Measurements from ENCODE around the gene PYROXD2.

The PYROXD2 gene

GRCh38 chr10:98433881-98434732 lies 19.1 kb upstream of the PYROXD2 start:
- no peak for DNase-seq (ENCODE audit: low read depth, low spot score)
- peaks cover 3% of the 10 kb centered on the region for H3K36me3 ChIP-seq (ENCODE audit: control insufficient read depth, insufficient read depth, low read length)
- no peaks in the 10 kb centered on the region for H3K9me3 ChIP-seq (ENCODE audit: control insufficient read depth, insufficient read depth, low read length)
- H3K4me1 ChIP-seq (ENCODE audit: control insufficient read depth, insufficient read depth, low read length) = no peaks in the 10 kb centered on the region
- H3K27ac ChIP-seq (ENCODE audit: low read length) = no peak overlapping the region
- no CpG with 5 or more reads among the region's 21 CpGs for WGBS (ENCODE audit: insufficient coverage, insufficient read length)
- no peak overlapping the region for H3K4me3 ChIP-seq (ENCODE audit: low read length)
- H3K27me3 ChIP-seq (ENCODE audit: control insufficient read depth, insufficient read depth, low read length) = no peaks in the 10 kb centered on the region

GRCh38 chr10:98433371-98433770 lies 18.4 kb upstream of the PYROXD2 start:
- no peak overlapping the region for H3K27ac ChIP-seq (ENCODE audit: low read length)
- DNase-seq (ENCODE audit: low read depth, low spot score) = no peak
- H3K4me1 ChIP-seq (ENCODE audit: control insufficient read depth, insufficient read depth, low read length) = no peaks in the 10 kb centered on the region
- no peaks in the 10 kb centered on the region for H3K27me3 ChIP-seq (ENCODE audit: control insufficient read depth, insufficient read depth, low read length)
- no peak overlapping the region for H3K4me3 ChIP-seq (ENCODE audit: low read length)
- WGBS (ENCODE audit: insufficient coverage, insufficient read length) = no CpG with 5 or more reads among the region's 1 CpG
- peaks cover 3% of the 10 kb centered on the region for H3K36me3 ChIP-seq (ENCODE audit: control insufficient read depth, insufficient read depth, low read length)
- no peaks in the 10 kb centered on the region for H3K9me3 ChIP-seq (ENCODE audit: control insufficient read depth, insufficient read depth, low read length)

- Histone ChIP-seq H3K4me3 (ENCODE audit: low read length) (no peak overlapping the region), H3K36me3 (ENCODE audit: control insufficient read depth, insufficient read depth, low read length) (peaks cover 3% of the 10 kb centered on the region), H3K9me3 (ENCODE audit: control insufficient read depth, insufficient read depth, low read length) (no peaks in the 10 kb centered on the region), H3K4me1 (ENCODE audit: control insufficient read depth, insufficient read depth, low read length) (no peaks in the 10 kb centered on the region), H3K27me3 (ENCODE audit: control insufficient read depth, insufficient read depth, low read length) (no peaks in the 10 kb centered on the region), H3K27ac (ENCODE audit: low read length) (no peak overlapping the region)
- DNase-seq (ENCODE audit: low read depth, low spot score) = no peak
- WGBS (ENCODE audit: insufficient coverage, insufficient read length) = no CpG with 5 or more reads among the region's 1 CpG
These were observed 17.3 kb upstream of the PYROXD2 start for GRCh38 chr10:98432330-98432729.

- no peaks in the 10 kb centered on the region for H3K9me3 ChIP-seq (ENCODE audit: control insufficient read depth, insufficient read depth, low read length)
- no peak overlapping the region for H3K27ac ChIP-seq (ENCODE audit: low read length)
- no peaks in the 10 kb centered on the region for H3K4me1 ChIP-seq (ENCODE audit: control insufficient read depth, insufficient read depth, low read length)
- no peak for DNase-seq (ENCODE audit: low read depth, low spot score)
- no CpG with 5 or more reads among the region's 8 CpGs for WGBS (ENCODE audit: insufficient coverage, insufficient read length)
- no peak overlapping the region for H3K4me3 ChIP-seq (ENCODE audit: low read length)
- H3K36me3 ChIP-seq (ENCODE audit: control insufficient read depth, insufficient read depth, low read length) = peaks cover 3% of the 10 kb centered on the region
- H3K27me3 ChIP-seq (ENCODE audit: control insufficient read depth, insufficient read depth, low read length) = no peaks in the 10 kb centered on the region
These were observed 16.0 kb upstream of the PYROXD2 start for GRCh38 chr10:98431016-98431415.

GRCh38 chr10:98430427-98430826 lies 15.4 kb upstream of the PYROXD2 start:
- Histone ChIP-seq H3K9me3 (ENCODE audit: control insufficient read depth, insufficient read depth, low read length) (no peaks in the 10 kb centered on the region), H3K36me3 (ENCODE audit: control insufficient read depth, insufficient read depth, low read length) (peaks cover 3% of the 10 kb centered on the region), H3K27me3 (ENCODE audit: control insufficient read depth, insufficient read depth, low read length) (no peaks in the 10 kb centered on the region), H3K4me3 (ENCODE audit: low read length) (no peak overlapping the region), H3K4me1 (ENCODE audit: control insufficient read depth, insufficient read depth, low read length) (no peaks in the 10 kb centered on the region), H3K27ac (ENCODE audit: low read length) (no peak overlapping the region)
- DNase-seq (ENCODE audit: low read depth, low spot score) = no peak
- no CpG with 5 or more reads among the region's 8 CpGs for WGBS (ENCODE audit: insufficient coverage, insufficient read length)

- no CpG with 5 or more reads among the region's 22 CpGs for WGBS (ENCODE audit: insufficient coverage, insufficient read length)
- DNase-seq (ENCODE audit: low read depth, low spot score) = no peak
- Histone ChIP-seq H3K36me3 (ENCODE audit: control insufficient read depth, insufficient read depth, low read length) (peaks cover 3% of the 10 kb centered on the region), H3K27ac (ENCODE audit: low read length) (no peak overlapping the region), H3K4me1 (ENCODE audit: control insufficient read depth, insufficient read depth, low read length) (no peaks in the 10 kb centered on the region), H3K4me3 (ENCODE audit: low read length) (no peak overlapping the region), H3K9me3 (ENCODE audit: control insufficient read depth, insufficient read depth, low read length) (no peaks in the 10 kb centered on the region), H3K27me3 (ENCODE audit: control insufficient read depth, insufficient read depth, low read length) (no peaks in the 10 kb centered on the region)
These were observed 14.5 kb upstream of the PYROXD2 start for GRCh38 chr10:98429320-98430072.

- H3K9me3 ChIP-seq (ENCODE audit: control insufficient read depth, insufficient read depth, low read length) = no peaks in the 10 kb centered on the region
- no CpG with 5 or more reads among the region's 7 CpGs for WGBS (ENCODE audit: insufficient coverage, insufficient read length)
- H3K27ac ChIP-seq (ENCODE audit: low read length) = no peak overlapping the region
- no peaks in the 10 kb centered on the region for H3K4me1 ChIP-seq (ENCODE audit: control insufficient read depth, insufficient read depth, low read length)
- no peaks in the 10 kb centered on the region for H3K27me3 ChIP-seq (ENCODE audit: control insufficient read depth, insufficient read depth, low read length)
- no peak overlapping the region for H3K4me3 ChIP-seq (ENCODE audit: low read length)
- H3K36me3 ChIP-seq (ENCODE audit: control insufficient read depth, insufficient read depth, low read length) = peaks cover 3% of the 10 kb centered on the region; the same call in 1 of the 2 replicates
- no peak for DNase-seq (ENCODE audit: low read depth, low spot score)
These were observed 12.1 kb upstream of the PYROXD2 start for GRCh38 chr10:98427011-98427515.

- WGBS (ENCODE audit: insufficient coverage, insufficient read length) = no CpG with 5 or more reads among the region's 21 CpGs
These were observed 10.8 kb upstream of the PYROXD2 start for GRCh38 chr10:98425511-98426352.

GRCh38 chr10:98424295-98425254 lies 9.6 kb upstream of the PYROXD2 start:
- H3K36me3 ChIP-seq (ENCODE audit: control insufficient read depth, insufficient read depth, low read length) = no peaks in the 10 kb centered on the region; the same call in 1 of the 2 replicates

More at GRCh38 chr10:98425511-98426352, 10.8 kb upstream of the PYROXD2 start:
- H3K4me1 ChIP-seq (ENCODE audit: control insufficient read depth, insufficient read depth, low read length) = no peaks in the 10 kb centered on the region
- no peaks in the 10 kb centered on the region for H3K9me3 ChIP-seq (ENCODE audit: control insufficient read depth, insufficient read depth, low read length)
- peaks cover 3% of the 10 kb centered on the region; the same call in 1 of the 2 replicates for H3K36me3 ChIP-seq (ENCODE audit: control insufficient read depth, insufficient read depth, low read length)
- DNase-seq (ENCODE audit: low read depth, low spot score) = no peak
- no peaks in the 10 kb centered on the region for H3K27me3 ChIP-seq (ENCODE audit: control insufficient read depth, insufficient read depth, low read length)
- H3K27ac ChIP-seq (ENCODE audit: low read length) = no peak overlapping the region
- no peak overlapping the region for H3K4me3 ChIP-seq (ENCODE audit: low read length)

More at GRCh38 chr10:98424295-98425254, 9.6 kb upstream of the PYROXD2 start:
- Histone ChIP-seq H3K27me3 (ENCODE audit: control insufficient read depth, insufficient read depth, low read length) (no peaks in the 10 kb centered on the region), H3K4me3 (ENCODE audit: low read length) (no peak overlapping the region), H3K9me3 (ENCODE audit: control insufficient read depth, insufficient read depth, low read length) (no peaks in the 10 kb centered on the region), H3K27ac (ENCODE audit: low read length) (no peak overlapping the region), H3K4me1 (ENCODE audit: control insufficient read depth, insufficient read depth, low read length) (no peaks in the 10 kb centered on the region)
- no CpG with 5 or more reads among the region's 23 CpGs for WGBS (ENCODE audit: insufficient coverage, insufficient read length)
- no peak for DNase-seq (ENCODE audit: low read depth, low spot score)

All from iPS DF 6.9 (cell line).